ENCODE results near the gene PRKCE. TPM values are rescaled to one million over a fixed set of nuclear protein-coding genes. Genes with fewer than 3 reads are reported as not detected.

Gene PRKCE
- total RNA-seq, 1 experiment from 2014 or later: 12.1 TPM

GRCh38 chr2:45637440-45637839 lies 14.0 kb upstream of the PRKCE start:
- CTCF ChIA-PET: interaction anchor here (1.0 kb wide), 1 partner anchor 374 kb away, joined by 3 read pairs; no protein-coding TSS in a partner anchor
- intact Hi-C loops (cut with micrococcal nuclease): no loop called here
- POLR2A ChIA-PET: no interaction called here
- TF ChIP-seq CTCF (IDR thresholded peaks at IDR 0.05; ENCODE audit: unreplicated experiment): no peak
- Mint-ChIP-seq H3K4me3 (ENCODE audit: unreplicated experiment) (no peak overlapping the region), H3K36me3 (ENCODE audit: insufficient read depth, unreplicated experiment) (no peaks in the 10 kb centered on the region), H3K9me3 (ENCODE audit: unreplicated experiment) (no peaks in the 10 kb centered on the region), H3K27me3 (ENCODE audit: insufficient read depth, unreplicated experiment) (no peaks in the 10 kb centered on the region), H3K4me1 (ENCODE audit: insufficient read depth, unreplicated experiment) (peaks cover 19% of the 10 kb centered on the region), H3K27ac (ENCODE audit: low read depth, unreplicated experiment) (no peak overlapping the region)
- BruUV-seq (replicated peaks): no TSS peak
- no peak for DNase-seq (ENCODE audit: unreplicated experiment)

DNA sequence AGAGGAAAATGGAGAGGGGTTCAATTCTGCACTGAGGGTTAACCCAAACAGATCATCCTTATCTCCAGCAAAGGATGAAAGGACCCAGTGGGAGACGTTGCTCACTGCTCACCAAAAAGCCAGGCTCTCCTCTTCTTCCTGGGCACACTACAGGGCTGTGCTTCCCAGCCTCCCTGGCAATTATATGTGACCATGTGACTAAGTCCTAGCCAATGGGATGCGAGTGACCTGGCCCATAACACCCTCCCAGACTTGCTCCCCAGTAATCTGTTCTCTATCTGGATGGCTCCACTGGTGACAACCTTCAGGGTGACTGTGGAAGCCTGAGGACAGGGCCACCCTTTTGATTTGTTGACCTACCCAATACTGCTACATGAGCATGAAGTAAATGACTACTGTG lies 10.9 kb upstream of the PRKCE start:
- no peaks in the 10 kb centered on the region for H3K27me3 Mint-ChIP-seq (ENCODE audit: insufficient read depth, unreplicated experiment)

DNA sequence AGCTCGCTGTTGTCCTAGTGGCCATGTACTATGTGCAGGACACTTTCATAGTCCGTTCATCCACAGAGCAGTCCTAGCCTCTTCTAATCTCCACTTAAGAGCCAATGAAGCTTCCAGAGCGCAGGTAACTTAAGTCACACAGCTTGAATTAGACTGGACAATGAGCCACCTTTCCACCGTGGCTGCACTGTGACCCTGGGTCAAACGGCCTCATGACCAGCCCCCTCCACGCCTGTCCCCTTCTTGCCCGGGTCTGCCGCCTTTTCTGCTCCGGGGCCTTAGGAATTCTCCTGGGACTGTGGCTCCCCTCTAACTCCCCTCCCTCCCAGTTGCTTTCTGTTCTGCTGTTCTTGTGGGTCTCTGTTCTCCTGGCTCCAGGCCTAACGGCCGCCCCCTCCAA lies 8.4 kb upstream of the PRKCE start:
- Mint-ChIP-seq H3K36me3 (ENCODE audit: insufficient read depth, unreplicated experiment) (no peaks in the 10 kb centered on the region), H3K4me1 (ENCODE audit: insufficient read depth, unreplicated experiment) (peaks cover 17% of the 10 kb centered on the region), H3K9me3 (ENCODE audit: unreplicated experiment) (no peaks in the 10 kb centered on the region), H3K27me3 (ENCODE audit: insufficient read depth, unreplicated experiment) (no peaks in the 10 kb centered on the region), H3K4me3 (ENCODE audit: unreplicated experiment) (peak overlapping the region; percentile 73), H3K27ac (ENCODE audit: low read depth, unreplicated experiment) (peak overlapping the region; percentile 37)
- ChIA-PET CTCF (interaction anchor here (0.6 to 2.0 kb wide), 17 partner anchors 12 to 685 kb away, joined by 3 to 25 read pairs (median 3); partner anchors contain the start of gene SRBD1), POLR2A (interaction anchor here (1.1 kb wide), 1 partner anchor 321 kb away, joined by 3 read pairs; no protein-coding TSS in a partner anchor)
- intact Hi-C loops (cut with micrococcal nuclease): loop anchor here (1.0 to 5.0 kb wide), 4 partner anchors 135 to 656 kb away; no protein-coding TSS in a partner anchor
- no peak for TF ChIP-seq CTCF (IDR thresholded peaks at IDR 0.05; ENCODE audit: unreplicated experiment)
- no TSS peak for BruUV-seq (replicated peaks)
- DNase-seq (ENCODE audit: unreplicated experiment): peak; percentile 9

More for the DNA sequence above, 10.9 kb upstream of the PRKCE start:
- intact Hi-C loops (cut with micrococcal nuclease): loop anchor here (5.0 kb wide), 1 partner anchor 422 kb away; no protein-coding TSS in a partner anchor
- CTCF ChIA-PET: no interaction called here
- no TSS peak for BruUV-seq (replicated peaks)
- Mint-ChIP-seq H3K27ac (ENCODE audit: low read depth, unreplicated experiment) (no peak overlapping the region), H3K36me3 (ENCODE audit: insufficient read depth, unreplicated experiment) (no peaks in the 10 kb centered on the region), H3K4me3 (ENCODE audit: unreplicated experiment) (no peak overlapping the region), H3K9me3 (ENCODE audit: unreplicated experiment) (no peaks in the 10 kb centered on the region), H3K4me1 (ENCODE audit: insufficient read depth, unreplicated experiment) (peaks cover 25% of the 10 kb centered on the region)
- POLR2A ChIA-PET: interaction anchor here (0.6 kb wide), 1 partner anchor 11 kb away, joined by 3 read pairs; no protein-coding TSS in a partner anchor
- peak; percentile 3 for DNase-seq (ENCODE audit: unreplicated experiment)
- no peak for TF ChIP-seq CTCF (IDR thresholded peaks at IDR 0.05; ENCODE audit: unreplicated experiment)

DNA sequence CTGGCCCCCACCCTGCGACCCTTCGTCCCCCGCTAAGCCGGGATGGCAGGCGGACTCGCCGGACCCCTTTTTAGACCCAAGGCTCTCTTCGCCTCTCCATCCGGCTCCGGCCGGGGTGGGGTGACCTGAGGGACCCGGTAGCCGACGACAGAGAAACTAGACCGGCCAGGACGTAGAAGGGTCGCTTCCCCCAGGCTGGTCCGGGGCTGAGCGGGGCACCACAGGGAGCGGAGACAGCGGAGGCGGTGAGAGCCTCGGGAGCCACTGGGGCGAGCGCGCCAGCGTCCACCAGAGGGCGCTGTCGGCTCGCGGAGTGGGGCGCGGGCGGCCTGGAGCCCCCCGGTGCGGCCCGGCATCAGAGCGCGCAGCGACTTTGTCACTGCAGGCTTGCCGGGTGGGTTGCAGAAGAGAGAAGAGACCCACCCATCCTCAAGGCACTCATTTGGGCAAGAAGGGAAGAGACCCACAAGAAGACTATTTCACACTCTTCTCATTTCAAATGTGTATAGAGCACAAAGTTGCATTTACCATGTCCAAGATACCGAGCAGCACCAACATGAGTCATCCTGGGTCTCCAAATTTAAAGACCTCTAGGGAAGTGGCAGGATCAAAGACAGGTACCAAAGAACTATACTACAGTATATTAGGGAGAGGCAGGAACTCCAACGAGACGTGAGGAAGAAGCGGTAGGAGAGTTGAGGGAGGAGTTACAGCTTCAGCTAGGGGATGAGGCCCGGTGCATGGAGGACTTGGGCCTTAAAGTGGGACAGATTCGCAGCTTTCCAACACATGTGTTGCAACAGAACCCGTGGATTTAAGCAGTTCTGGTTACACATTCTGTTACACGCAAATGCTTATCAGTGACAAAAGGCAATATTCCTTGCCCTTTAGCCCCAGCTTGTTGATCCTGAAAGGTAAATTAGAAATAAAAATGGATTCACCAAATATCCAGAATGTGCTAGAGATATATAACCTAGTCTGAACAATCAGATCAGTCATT lies 7.6 kb upstream of the PRKCE start:
- ChIA-PET CTCF (interaction anchor here (0.6 to 2.3 kb wide), 14 partner anchors 35 to 855 kb away, joined by 3 to 25 read pairs (median 4); no protein-coding TSS in a partner anchor), POLR2A (interaction anchor here (0.7 to 1.0 kb wide), 3 partner anchors 17 to 285 kb away, joined by 3 to 4 read pairs (median 3); no protein-coding TSS in a partner anchor)
- DNase-seq (ENCODE audit: unreplicated experiment): peak; percentile 62
- peak; percentile 96 for TF ChIP-seq CTCF (IDR thresholded peaks at IDR 0.05; ENCODE audit: unreplicated experiment)
- H3K27me3 Mint-ChIP-seq (ENCODE audit: insufficient read depth, unreplicated experiment): no peaks in the 10 kb centered on the region
- intact Hi-C loops (cut with micrococcal nuclease): loop anchor here (1.0 to 5.0 kb wide), 5 partner anchors 134 to 655 kb away; no protein-coding TSS in a partner anchor
- no TSS peak for BruUV-seq (replicated peaks)
- peaks cover 17% of the 10 kb centered on the region for H3K4me1 Mint-ChIP-seq (ENCODE audit: insufficient read depth, unreplicated experiment)
- H3K27ac Mint-ChIP-seq (ENCODE audit: low read depth, unreplicated experiment): peak overlapping the region; percentile 37
- no peaks in the 10 kb centered on the region for H3K9me3 Mint-ChIP-seq (ENCODE audit: unreplicated experiment)
- H3K4me3 Mint-ChIP-seq (ENCODE audit: unreplicated experiment): peak overlapping the region; percentile 73
- H3K36me3 Mint-ChIP-seq (ENCODE audit: insufficient read depth, unreplicated experiment): no peaks in the 10 kb centered on the region

Data from MCF 10A (cell line).